ENCODE results near the gene MAP1LC3C.

- TF ChIP-seq CTCF (IDR thresholded peaks at IDR 0.05; ENCODE audit: low read length) = no peak
- no peak for TF ChIP-seq EZH2 (optimal IDR thresholded peaks at IDR 0.05; ENCODE audit: low read depth, low read length)
- no peak for TF ChIP-seq EZH2phosphoT487 (IDR thresholded peaks at IDR 0.05; ENCODE audit: low read length)
Measured at GRCh38 chr1:241947354-241947753, 51.5 kb downstream of the MAP1LC3C start.

Data from MM.1S (cell line).